Nephron (organoid): ENCODE data around the gene UBA6.

Experiments
- H3K27ac Mint-ChIP-seq, 3 experiments: 2 replicates each; pipeline ENCODE4 v1.8.0; 2020; ENCODE audit warnings: mixed read lengths in 3 of 3, mild to moderate bottlenecking in 2 of 3, moderate library complexity in 1 of 3
- H3K27me3 Mint-ChIP-seq: 2 replicates; pipeline ENCODE4 v1.8.0; 2021; ENCODE audit warnings: low read depth, mild to moderate bottlenecking, moderate library complexity, mixed read lengths
- H3K36me3 Mint-ChIP-seq: 2 replicates; pipeline ENCODE4 v1.8.0; 2020; ENCODE audit warnings: low read depth, mixed read lengths
- H3K4me1 Mint-ChIP-seq: 2 replicates; pipeline ENCODE4 v1.8.0; 2020; ENCODE audit warnings: mixed read lengths
- H3K4me3 Mint-ChIP-seq, 3 experiments: 2 replicates each; pipeline ENCODE4 v1.8.0; 2020; ENCODE audit warnings: mild to moderate bottlenecking in 3 of 3, mixed read lengths in 3 of 3, moderate library complexity in 2 of 3
- H3K9me3 Mint-ChIP-seq: 2 replicates; pipeline ENCODE4 v1.8.0; 2020; ENCODE audit warnings: mixed read lengths
- CTCF ChIP-seq, 3 experiments: fragments of 200-600 bp; sonication (generic); IDR thresholded peaks; one replicate each; pipeline ENCODE4 v1.5.0; 2021; ENCODE audit warnings: antibody characterized with exemption in 3 of 3; ENCODE audit not compliant: unreplicated experiment in 3 of 3

The UBA6 gene

DNA sequence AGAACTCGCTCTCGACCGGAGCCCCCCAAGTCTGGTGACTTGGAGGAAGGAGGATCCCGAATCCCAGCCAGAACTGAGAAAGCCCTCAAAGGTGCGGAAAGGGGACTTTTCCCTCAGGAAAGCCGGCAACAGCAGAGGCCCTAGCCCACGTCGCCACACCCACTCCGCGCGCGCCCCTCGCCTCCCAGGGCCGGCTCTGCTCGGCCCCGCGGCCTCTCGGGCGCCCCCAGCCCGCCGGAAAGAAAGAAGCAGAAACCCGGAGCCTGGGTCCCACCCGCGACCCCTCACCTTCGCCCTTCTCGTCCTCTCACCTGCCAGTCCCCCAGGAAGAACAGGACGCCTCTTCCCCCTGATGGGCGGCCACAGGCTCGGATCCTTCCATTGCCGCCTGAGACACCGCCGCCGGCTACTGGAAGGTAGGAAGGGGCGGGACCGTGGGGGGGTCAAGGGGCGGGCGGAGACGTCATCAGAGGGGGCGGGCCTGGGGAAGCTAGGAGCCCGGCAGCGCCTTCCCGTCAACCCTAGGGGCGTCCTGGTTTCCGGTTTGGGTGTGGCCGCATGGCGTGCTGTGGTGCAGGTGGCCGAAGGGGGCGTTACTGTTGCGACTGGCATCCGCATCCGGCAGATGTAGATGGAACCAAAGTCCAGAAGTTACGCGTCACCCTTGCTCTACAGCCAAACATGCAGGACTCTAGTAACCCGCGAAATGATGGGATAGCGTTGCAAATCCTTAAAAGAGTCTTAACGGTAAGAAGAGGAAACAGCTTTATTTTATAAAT, at the start of gene UBA6:
TSS of gene UBA6 (minus strand) at position 418 of the 779 bp plus-strand sequence. CDS start at position 382, 36 bp downstream.
- Mint-ChIP-seq H3K36me3 (peaks cover 38% of the 10 kb centered on the region), H3K27me3 (no peaks in the 10 kb centered on the region), H3K9me3 (no peaks in the 10 kb centered on the region), H3K4me1 (peaks cover 21% of the 10 kb centered on the region), H3K4me3 (peak within 1 kb of the TSS; percentile 95 to 98 (median 98)), H3K27ac (peak within 1 kb of the TSS; percentile 81 to 97 (median 89))
- peak; percentile 48 to 59 (median 58) for TF ChIP-seq CTCF (IDR thresholded peaks at IDR 0.05; ENCODE audit: unreplicated experiment in 3 of 3)

- Mint-ChIP-seq H3K36me3 (no peaks in the 10 kb centered on the region), H3K4me3 (no peak overlapping the region), H3K4me1 (no peaks in the 10 kb centered on the region), H3K27me3 (no peaks in the 10 kb centered on the region), H3K27ac (no peak overlapping the region), H3K9me3 (no peaks in the 10 kb centered on the region)
- TF ChIP-seq CTCF (IDR thresholded peaks at IDR 0.05; ENCODE audit: unreplicated experiment in 3 of 3) = no peak
Measured at GRCh38 chr4:67750691-67751090, 49.7 kb upstream of the UBA6 start.

GRCh38 chr4:67749286-67749685, 48.3 kb upstream of the UBA6 start:
- Mint-ChIP-seq H3K27ac (no peak overlapping the region), H3K9me3 (no peaks in the 10 kb centered on the region), H3K4me3 (no peak overlapping the region)

GRCh38 chr4:67746797-67747495, 46.0 kb upstream of the UBA6 start:
- H3K36me3 Mint-ChIP-seq = no peaks in the 10 kb centered on the region
- peak; percentile 61 to 73 (median 69) for TF ChIP-seq CTCF (IDR thresholded peaks at IDR 0.05; ENCODE audit: unreplicated experiment in 3 of 3)
- no peak overlapping the region for H3K27ac Mint-ChIP-seq
- H3K27me3 Mint-ChIP-seq = no peaks in the 10 kb centered on the region
- no peak overlapping the region for H3K4me3 Mint-ChIP-seq
- no peaks in the 10 kb centered on the region for H3K9me3 Mint-ChIP-seq
- H3K4me1 Mint-ChIP-seq = no peaks in the 10 kb centered on the region

More at GRCh38 chr4:67749286-67749685, 48.3 kb upstream of the UBA6 start:
- Mint-ChIP-seq H3K27me3 (no peaks in the 10 kb centered on the region), H3K36me3 (no peaks in the 10 kb centered on the region), H3K4me1 (no peaks in the 10 kb centered on the region)
- TF ChIP-seq CTCF (IDR thresholded peaks at IDR 0.05; ENCODE audit: unreplicated experiment in 3 of 3) = no peak

- TF ChIP-seq CTCF (IDR thresholded peaks at IDR 0.05; ENCODE audit: unreplicated experiment in 3 of 3) = no peak
- H3K4me3 Mint-ChIP-seq = no peak overlapping the region
- no peak overlapping the region for H3K27ac Mint-ChIP-seq
- H3K9me3 Mint-ChIP-seq = no peaks in the 10 kb centered on the region
- no peaks in the 10 kb centered on the region for H3K4me1 Mint-ChIP-seq
- no peaks in the 10 kb centered on the region for H3K27me3 Mint-ChIP-seq
- H3K36me3 Mint-ChIP-seq = no peaks in the 10 kb centered on the region
Measured at GRCh38 chr4:67744561-67745283, 43.8 kb upstream of the UBA6 start.
